Breast epithelium (tissue), 4 donors: ENCODE measurements around the gene PPP2R1B. TPM values are rescaled to one million over a fixed set of nuclear protein-coding genes. Genes with fewer than 3 reads are reported as not detected.

Source experiments
- DNase-seq, 2 donors: peaks; one replicate each; pipeline ENCODE4 v3.0.0-alpha.2; 2019; ENCODE audit warnings: low spot score in 2 of 2
- H3K27ac ChIP-seq, 2 donors: fragments of 200-600 bp; sonication (generic) in 1 of 2; one replicate each; pipeline ENCODE4 v1.5.1; 2016 to 2019; ENCODE audit warnings: mild to moderate bottlenecking in 1 of 2
- H3K27me3 ChIP-seq, 2 donors: fragments of 200-600 bp; sonication (generic) in 1 of 2; one replicate each; pipeline versions ENCODE4 v1.5.1 to v1.6.0; 2017 to 2019; ENCODE audit warnings: control low read depth in 1 of 2, mild to moderate bottlenecking in 1 of 2
- H3K36me3 ChIP-seq: fragments of 200-600 bp; one replicate; pipeline ENCODE4 v1.5.1; 2019
- H3K4me1 ChIP-seq, 2 donors: fragments of 200-600 bp; sonication (generic); one replicate each; pipeline ENCODE4 v1.5.1; 2016 to 2019; ENCODE audit warnings: control low read depth in 1 of 2
- H3K4me3 ChIP-seq, 3 donors: fragments of 200-600 bp; sonication (generic); 1 replicate in 2 of 3; 2 replicates in 1 of 3; pipeline ENCODE4 v1.5.1; 2016 to 2019; ENCODE audit warnings: mild to moderate bottlenecking in 3 of 3, moderate library complexity in 2 of 3
- H3K9me3 ChIP-seq, 2 donors: fragments of 200-600 bp; sonication (generic) in 1 of 2; one replicate each; pipeline ENCODE4 v1.5.1; 2016 to 2019; ENCODE audit warnings: control low read depth in 1 of 2
- POLR2A ChIP-seq: fragments of 450-650 bp; IDR thresholded peaks from one replicate; pipeline ENCODE4 v1.6.1; 2016; ENCODE audit warnings: antibody characterized with exemption, mild to moderate bottlenecking, moderate library complexity
- POLR2AphosphoS5 ChIP-seq, 3 donors: sonication (generic); formaldehyde crosslinking; IDR thresholded peaks; one replicate each; pipeline ENCODE4 v1.6.1; 2017; ENCODE audit warnings: antibody characterized with exemption in 3 of 3
- intact Hi-C: fragments of 100-400 bp; cut with DNase I; formaldehyde crosslinking; loops from one replicate; pipeline ENCODE4 v1.15.1; 2023; ENCODE audit warnings: low total_unique reads
- total RNA-seq, 3 donors: library from RNA; depleted of rRNA; stranded (reverse); fragments of >200 nt; gene quantifications; one replicate each; pipeline ENCODE4 v1.1.0, GENCODE V29; 2016
- TF ChIP-seq, protein P1 (sequence below), 3 donors: fragments of 450-650 bp; IDR thresholded peaks; one replicate each; pipeline ENCODE4 v1.5.1; 2016 to 2017; ENCODE audit warnings: antibody characterized with exemption in 3 of 3, mild to moderate bottlenecking in 3 of 3, moderate library complexity in 3 of 3

PPP2R1B gene
- total RNA-seq, 3 donors from 2014 or later = 32.0 to 35.3 (median 34.7) TPM

DNA sequence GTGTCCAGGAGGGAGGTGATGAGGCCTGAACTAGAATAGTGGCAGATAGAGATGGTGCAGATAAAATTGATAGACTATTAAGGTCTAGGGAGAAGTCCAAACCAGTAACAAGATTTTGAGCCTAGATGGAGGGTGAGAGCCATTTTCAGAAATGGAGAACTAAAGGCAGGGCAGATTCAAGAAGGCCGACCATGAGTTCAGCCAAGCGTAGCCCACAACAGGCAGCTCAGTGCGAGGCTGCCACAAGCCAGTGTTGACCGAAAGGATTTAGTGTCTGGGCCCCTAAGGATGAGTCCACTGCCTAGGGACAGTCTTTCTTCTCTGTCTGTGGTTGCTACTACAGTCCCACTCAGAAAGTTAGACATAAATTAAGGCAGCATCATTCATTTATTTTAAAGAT is 51.7 kb downstream of the PPP2R1B start:
- Histone ChIP-seq H3K4me1 (no peaks in the 10 kb centered on the region), H3K27ac (no peak overlapping the region), H3K27me3 (no peaks in the 10 kb centered on the region), H3K9me3 (no peaks in the 10 kb centered on the region), H3K4me3 (no peak overlapping the region), H3K36me3 (no peaks in the 10 kb centered on the region)
- TF ChIP-seq POLR2A = no peak
- TF ChIP-seq, protein P1, sequence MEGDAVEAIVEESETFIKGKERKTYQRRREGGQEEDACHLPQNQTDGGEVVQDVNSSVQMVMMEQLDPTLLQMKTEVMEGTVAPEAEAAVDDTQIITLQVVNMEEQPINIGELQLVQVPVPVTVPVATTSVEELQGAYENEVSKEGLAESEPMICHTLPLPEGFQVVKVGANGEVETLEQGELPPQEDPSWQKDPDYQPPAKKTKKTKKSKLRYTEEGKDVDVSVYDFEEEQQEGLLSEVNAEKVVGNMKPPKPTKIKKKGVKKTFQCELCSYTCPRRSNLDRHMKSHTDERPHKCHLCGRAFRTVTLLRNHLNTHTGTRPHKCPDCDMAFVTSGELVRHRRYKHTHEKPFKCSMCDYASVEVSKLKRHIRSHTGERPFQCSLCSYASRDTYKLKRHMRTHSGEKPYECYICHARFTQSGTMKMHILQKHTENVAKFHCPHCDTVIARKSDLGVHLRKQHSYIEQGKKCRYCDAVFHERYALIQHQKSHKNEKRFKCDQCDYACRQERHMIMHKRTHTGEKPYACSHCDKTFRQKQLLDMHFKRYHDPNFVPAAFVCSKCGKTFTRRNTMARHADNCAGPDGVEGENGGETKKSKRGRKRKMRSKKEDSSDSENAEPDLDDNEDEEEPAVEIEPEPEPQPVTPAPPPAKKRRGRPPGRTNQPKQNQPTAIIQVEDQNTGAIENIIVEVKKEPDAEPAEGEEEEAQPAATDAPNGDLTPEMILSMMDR (IDR thresholded peaks at IDR 0.05) = no peak
- TF ChIP-seq POLR2AphosphoS5 (IDR thresholded peaks at IDR 0.05) = no peak
- intact Hi-C loops = no loop called here
- no peak for DNase-seq

DNA sequence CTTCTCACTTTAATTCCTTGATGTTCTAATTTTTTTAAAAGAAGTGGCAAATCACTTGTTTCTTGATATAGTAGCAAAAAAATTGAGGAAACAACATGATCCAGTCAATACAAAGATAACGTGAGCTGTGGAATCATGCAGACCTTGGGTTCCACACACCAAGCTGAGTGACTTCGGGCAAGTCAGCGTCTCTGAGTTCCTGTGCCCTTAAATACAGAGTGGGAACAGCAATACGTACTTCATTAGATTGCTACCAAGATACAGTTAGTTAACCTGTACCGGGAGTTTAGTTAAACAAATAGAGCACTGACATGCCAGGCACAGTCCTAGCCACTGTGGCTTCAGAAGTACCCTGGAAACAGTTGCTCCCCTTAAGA is 58.5 kb downstream of the PPP2R1B start:
- DNase-seq = no peak
- intact Hi-C loops = no loop called here
- Histone ChIP-seq H3K27ac (peak overlapping the region in 1 of 2 donors; percentile 11), H3K9me3 (no peaks in the 10 kb centered on the region), H3K4me1 (no peaks in the 10 kb centered on the region), H3K36me3 (no peaks in the 10 kb centered on the region), H3K27me3 (no peaks in the 10 kb centered on the region), H3K4me3 (no peak overlapping the region)
- TF ChIP-seq, protein P1 (IDR thresholded peaks at IDR 0.05) = no peak
- TF ChIP-seq POLR2A (no peak), POLR2AphosphoS5 (IDR thresholded peaks at IDR 0.05) (no peak)

DNA sequence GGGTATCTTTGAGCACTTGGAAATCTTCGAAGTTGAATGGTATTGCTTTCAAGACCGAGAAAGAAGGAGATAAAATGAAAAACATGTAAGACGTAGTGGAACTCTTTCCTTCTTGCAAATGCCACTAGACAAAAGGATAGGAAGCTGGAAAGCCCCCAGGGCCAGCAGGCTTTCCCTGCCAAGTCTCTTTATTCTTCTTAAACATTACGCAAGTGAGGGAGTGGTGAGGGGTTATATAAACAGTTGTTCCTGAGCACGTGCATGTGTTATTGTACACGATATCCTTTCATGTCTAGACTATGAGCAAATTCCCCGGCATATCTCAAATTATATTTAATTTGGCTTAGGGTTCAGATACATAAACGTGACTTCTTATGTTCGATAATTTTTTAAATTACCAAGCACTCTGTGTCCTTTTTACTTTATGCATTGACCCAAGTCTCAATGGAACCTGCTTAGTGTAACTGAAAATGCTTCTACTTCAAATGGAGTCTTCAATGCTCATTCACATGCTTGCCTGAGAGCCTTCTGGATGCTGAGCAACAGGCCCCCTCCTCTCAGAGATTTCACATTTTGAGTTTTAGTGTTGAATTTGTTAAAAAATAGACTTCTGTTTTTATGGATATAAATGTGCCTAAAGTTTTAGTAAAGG is 59.0 kb downstream of the PPP2R1B start:
- H3K36me3 ChIP-seq = no peaks in the 10 kb centered on the region
- peak overlapping the region in 1 of 2 donors; percentile 14 for H3K27ac ChIP-seq
- intact Hi-C loops = no loop called here
- H3K9me3 ChIP-seq = no peaks in the 10 kb centered on the region
- H3K27me3 ChIP-seq = no peaks in the 10 kb centered on the region
- no peaks in the 10 kb centered on the region for H3K4me1 ChIP-seq
- TF ChIP-seq, protein P1 (IDR thresholded peaks at IDR 0.05) = no peak
- TF ChIP-seq POLR2AphosphoS5 (IDR thresholded peaks at IDR 0.05) = peak in 1 of 3 donors; percentile 33
- no peak overlapping the region for H3K4me3 ChIP-seq
- DNase-seq = peak in 1 of 2 donors; percentile 43

DNA sequence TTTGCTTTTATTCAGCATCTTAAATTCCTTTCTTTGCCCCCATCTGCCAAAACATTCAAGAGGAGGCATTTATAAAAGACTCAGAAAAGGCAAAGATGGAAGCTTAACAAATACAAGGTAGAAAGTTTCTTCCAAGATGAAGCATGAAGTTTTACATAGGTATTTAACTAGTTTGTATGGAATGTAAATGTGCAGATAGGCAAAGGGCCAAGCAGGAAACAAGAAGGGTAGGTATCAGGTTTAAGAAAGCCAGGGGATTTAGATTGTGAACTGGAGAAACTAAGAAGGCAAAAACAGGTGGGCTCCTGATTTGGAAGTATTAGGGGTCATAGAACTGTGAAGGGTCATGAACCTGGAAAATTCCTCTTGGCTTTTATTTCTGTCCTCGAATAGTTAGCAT is 62.6 kb downstream of the PPP2R1B start:
- Histone ChIP-seq H3K27me3 (no peaks in the 10 kb centered on the region), H3K4me3 (no peak overlapping the region), H3K27ac (no peak overlapping the region), H3K9me3 (no peaks in the 10 kb centered on the region), H3K36me3 (no peaks in the 10 kb centered on the region), H3K4me1 (no peaks in the 10 kb centered on the region)
- no peak for DNase-seq
- TF ChIP-seq POLR2A (no peak), POLR2AphosphoS5 (IDR thresholded peaks at IDR 0.05) (no peak)
- TF ChIP-seq, protein P1 (IDR thresholded peaks at IDR 0.05) = no peak
- intact Hi-C loops = no loop called here

DNA sequence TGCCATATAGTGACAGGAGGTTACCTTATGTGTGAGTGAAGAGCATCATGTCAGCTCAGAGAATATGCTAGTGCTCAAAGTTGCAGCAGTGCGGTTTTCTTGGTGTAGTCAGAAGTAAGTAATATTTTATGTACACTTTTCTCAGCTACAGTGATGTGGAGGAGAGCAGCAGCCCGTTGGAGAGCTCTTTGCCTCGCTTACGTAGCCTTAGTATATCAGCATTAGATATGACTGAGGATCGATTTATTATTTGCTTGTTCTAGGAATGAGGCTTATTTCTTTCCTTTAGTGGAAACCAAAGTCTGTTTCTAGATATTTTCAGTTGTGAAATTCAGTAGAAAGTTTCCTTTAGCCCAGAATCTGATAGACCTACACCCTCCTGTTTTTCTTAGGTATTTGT is 63.6 kb downstream of the PPP2R1B start:
- no peaks in the 10 kb centered on the region for H3K9me3 ChIP-seq
- no peak overlapping the region for H3K4me3 ChIP-seq
- H3K27ac ChIP-seq = no peak overlapping the region
- H3K27me3 ChIP-seq = no peaks in the 10 kb centered on the region
- no peak for DNase-seq
- H3K4me1 ChIP-seq = no peaks in the 10 kb centered on the region
- intact Hi-C loops = no loop called here
- TF ChIP-seq POLR2A (no peak), POLR2AphosphoS5 (IDR thresholded peaks at IDR 0.05) (no peak)
- TF ChIP-seq, protein P1 (IDR thresholded peaks at IDR 0.05) = no peak
- H3K36me3 ChIP-seq = no peaks in the 10 kb centered on the region
